Glutamatergic neuron (in vitro differentiated cells): ENCODE data around the gene SETD2. TPM values are rescaled to one million over a fixed set of nuclear protein-coding genes. Genes with fewer than 3 reads are reported as not detected.

Experiments
- DNase-seq: peaks from one replicate; pipeline ENCODE4 v3.0.0; 2022
- H3K27ac Mint-ChIP-seq: one replicate; pipeline ENCODE4 v1.8.0; 2020; ENCODE audit warnings: mild to moderate bottlenecking, mixed read lengths, inconsistent platforms; ENCODE audit not compliant: unreplicated experiment
- H3K27me3 Mint-ChIP-seq: one replicate; pipeline ENCODE4 v1.8.0; 2020; ENCODE audit warnings: mild to moderate bottlenecking, moderate library complexity, mixed read lengths, inconsistent platforms; ENCODE audit not compliant: unreplicated experiment
- H3K36me3 Mint-ChIP-seq: one replicate; pipeline ENCODE4 v1.8.0; 2020; ENCODE audit warnings: mild to moderate bottlenecking, mixed read lengths, inconsistent platforms; ENCODE audit not compliant: unreplicated experiment
- H3K4me1 Mint-ChIP-seq: one replicate; pipeline ENCODE4 v1.8.0; 2020; ENCODE audit warnings: mild to moderate bottlenecking, low read depth, mixed read lengths, inconsistent platforms; ENCODE audit not compliant: unreplicated experiment
- H3K4me3 Mint-ChIP-seq: one replicate; pipeline ENCODE4 v1.8.0; 2020; ENCODE audit warnings: mild to moderate bottlenecking, mixed read lengths, inconsistent platforms; ENCODE audit not compliant: unreplicated experiment
- H3K9me3 Mint-ChIP-seq: one replicate; pipeline ENCODE4 v1.8.0; 2020; ENCODE audit warnings: mild to moderate bottlenecking, moderate library complexity, mixed read lengths, inconsistent platforms; ENCODE audit not compliant: unreplicated experiment
- CTCF ChIP-seq: fragments of 200-600 bp; sonication (generic); IDR thresholded peaks from one replicate; pipeline ENCODE4 v1.5.0; 2021; ENCODE audit not compliant: partially characterized antibody, unreplicated experiment
- total RNA-seq: library from RNA; stranded (reverse); fragmentation: NEBNext Ultra II Directional; extraction: Animal tissue kit (Norgen Biotek cat#: 25700); gene quantifications from one replicate; pipeline ENCODE4 v1.2.1, GENCODE V29; 2021; ENCODE audit not compliant: unreplicated experiment

SETD2 gene
- total RNA-seq, 1 donor from 2014 or later, result 59.1 TPM

DNA sequence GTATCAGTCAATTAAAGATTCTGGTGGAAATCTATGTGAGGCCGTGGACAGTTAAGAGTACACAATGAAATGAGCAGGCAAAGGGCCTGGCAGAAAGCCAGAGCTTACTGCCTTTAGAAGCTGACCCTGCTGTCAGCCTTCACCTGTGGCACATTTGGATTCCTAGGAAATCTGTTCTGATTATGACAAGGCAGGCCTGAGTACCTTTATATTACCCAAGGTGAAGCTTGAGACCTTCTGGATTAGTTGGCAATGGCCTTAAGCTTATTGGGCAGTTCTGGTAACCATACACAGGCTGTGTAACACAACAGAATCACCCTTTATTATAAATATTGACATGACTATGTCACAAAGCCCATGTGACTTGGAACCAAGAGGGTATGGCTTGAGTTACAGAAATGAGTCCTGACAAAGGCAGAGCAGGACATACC is 141.3 kb downstream of the SETD2 start:
- H3K36me3 Mint-ChIP-seq, result peaks cover 4% of the 10 kb centered on the region
- H3K4me3 Mint-ChIP-seq, result no peak overlapping the region
- no peak overlapping the region for H3K27ac Mint-ChIP-seq
- no peak for DNase-seq
- H3K4me1 Mint-ChIP-seq, result no peaks in the 10 kb centered on the region
- H3K9me3 Mint-ChIP-seq, result peaks cover 1% of the 10 kb centered on the region
- no peak for TF ChIP-seq CTCF
- peaks cover 4% of the 10 kb centered on the region for H3K27me3 Mint-ChIP-seq

DNA sequence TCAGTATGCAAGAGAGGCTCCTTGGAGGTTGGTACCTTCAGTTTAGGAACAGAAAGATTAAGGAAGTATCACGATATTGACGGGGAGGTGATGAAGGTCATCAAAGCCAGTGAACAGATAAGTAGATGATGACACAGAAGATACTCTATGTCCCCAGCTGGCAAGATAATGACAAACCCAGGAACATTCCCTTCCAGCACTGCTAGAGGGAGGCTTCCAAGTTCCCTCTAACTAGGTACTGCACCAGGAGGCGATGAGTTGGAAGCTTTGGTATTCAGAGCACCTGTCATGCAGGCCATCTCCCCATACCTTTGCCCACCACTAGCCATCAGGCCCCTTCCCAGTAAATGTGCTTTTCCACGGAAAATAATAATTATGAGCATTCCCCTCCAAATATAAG is 143.6 kb downstream of the SETD2 start:
- TF ChIP-seq CTCF, result no peak
- no peaks in the 10 kb centered on the region for H3K9me3 Mint-ChIP-seq
- H3K27ac Mint-ChIP-seq, result no peak overlapping the region
- no peak overlapping the region for H3K4me3 Mint-ChIP-seq
- H3K4me1 Mint-ChIP-seq, result peaks cover 3% of the 10 kb centered on the region
- no peak for DNase-seq
- H3K36me3 Mint-ChIP-seq, result no peaks in the 10 kb centered on the region
- H3K27me3 Mint-ChIP-seq, result no peaks in the 10 kb centered on the region

DNA sequence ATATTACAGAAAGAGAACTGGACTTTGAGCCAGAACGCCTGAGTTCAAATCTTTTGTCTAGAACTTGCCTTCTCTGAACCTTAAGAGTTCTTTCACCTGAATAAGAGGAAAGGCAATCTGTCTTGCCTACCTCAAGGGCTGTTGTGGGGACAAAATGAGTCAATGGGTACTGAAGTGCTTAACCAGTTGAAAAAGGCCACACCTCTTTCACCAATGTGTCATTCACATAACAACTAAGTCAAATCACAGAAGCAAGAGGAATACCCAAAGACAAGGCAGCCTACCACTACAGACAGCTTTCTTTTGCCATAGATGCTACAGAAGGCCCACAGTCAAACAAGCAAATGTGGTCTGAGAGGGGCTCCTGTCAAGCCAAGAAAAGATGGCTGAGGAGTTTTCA is 144.7 kb downstream of the SETD2 start:
- Mint-ChIP-seq H3K9me3 (no peaks in the 10 kb centered on the region), H3K27me3 (no peaks in the 10 kb centered on the region), H3K36me3 (no peaks in the 10 kb centered on the region), H3K4me3 (no peak overlapping the region), H3K27ac (no peak overlapping the region), H3K4me1 (peaks cover 3% of the 10 kb centered on the region)
- TF ChIP-seq CTCF, result no peak
- DNase-seq, result no peak

- Mint-ChIP-seq H3K4me3 (no peak overlapping the region), H3K9me3 (no peaks in the 10 kb centered on the region), H3K4me1 (peaks cover 3% of the 10 kb centered on the region), H3K27me3 (no peaks in the 10 kb centered on the region), H3K27ac (no peak overlapping the region), H3K36me3 (no peaks in the 10 kb centered on the region)
- no peak for DNase-seq
- TF ChIP-seq CTCF, result no peak
Measured at GRCh38 chr3:47018269-47018611, 145.7 kb downstream of the SETD2 start.

- no peak for DNase-seq
Measured at GRCh38 chr3:47017504-47018268, 146.2 kb downstream of the SETD2 start.

More at GRCh38 chr3:47017504-47018268, 146.2 kb downstream of the SETD2 start:
- Mint-ChIP-seq H3K27ac (no peak overlapping the region), H3K4me3 (no peak overlapping the region), H3K36me3 (no peaks in the 10 kb centered on the region), H3K27me3 (no peaks in the 10 kb centered on the region), H3K4me1 (peaks cover 3% of the 10 kb centered on the region), H3K9me3 (no peaks in the 10 kb centered on the region)
- TF ChIP-seq CTCF, result no peak
